GM23338 (cell line): ENCODE measurements around the gene UHRF1.
"Not testable (repeated sequence)": the region's sequence is repeated elsewhere in the genome, so short reads cannot be mapped to it uniquely, and the experiment has no call there.

Experiments
- CTCF ChIP-seq, 2 experiments: fragments of 200-600 bp in 1 of 2; sonication (generic) in 1 of 2; conservative IDR thresholded peaks; 2 replicates each; pipeline versions ENCODE4 v1.5.1 to v1.6.1; 2016 to 2017; ENCODE audit warnings: antibody characterized with exemption in 2 of 2, low read depth in 2 of 2, mild to moderate bottlenecking in 2 of 2, moderate library complexity in 1 of 2
- POLR2AphosphoS5 ChIP-seq: IDR thresholded peaks from 2 replicates; pipeline ENCODE4 v1.6.1; 2016; ENCODE audit warnings: antibody characterized with exemption, low read depth

- TF ChIP-seq CTCF (conservative IDR thresholded peaks at IDR 0.05; ENCODE audit: low read depth in 2 of 2); POLR2AphosphoS5: not testable (repeated sequence)
Measured at GRCh38 chr19:4884993-4885392, 24.3 kb upstream of the UHRF1 start.
